ENCODE results near the gene DPEP2.

GRCh38 chr16:67967958-67968399 is 31.3 kb downstream of the DPEP2 start:
- no peak for TF ChIP-seq POLR2A (IDR thresholded peaks at IDR 0.05; ENCODE audit: low read depth, low read length)
- no peak for TF ChIP-seq POLR2AphosphoS5 (IDR thresholded peaks at IDR 0.05; ENCODE audit: low read depth, low read length)
- TF ChIP-seq SPI1 (IDR thresholded peaks at IDR 0.05; ENCODE audit: low read depth, low read length) = peak; percentile 71; the same call in 1 of the 2 replicates
- TF ChIP-seq TAF1 (IDR thresholded peaks at IDR 0.05; ENCODE audit: low read depth, low read length) = no peak

Measured in GM12891 (cell line).